ENCODE results near the gene ZBTB38. TPM values are rescaled to one million over a fixed set of nuclear protein-coding genes. Genes with fewer than 3 reads are reported as not detected.
A peak's percentile ranks its signal among the peaks of the same experiment; 100 is the strongest.

The ZBTB38 gene
- polyA plus RNA-seq, 1 donor: 16.7 TPM

GRCh38 chr3:141338881-141339280, 29.4 kb upstream of the ZBTB38 start:
- DNase-seq (ENCODE audit: low read depth): no peak

- DNase-seq (ENCODE audit: low read depth): no peak
Observed at GRCh38 chr3:141341536-141341935, 26.8 kb upstream of the ZBTB38 start.

GRCh38 chr3:141342386-141342785, 25.9 kb upstream of the ZBTB38 start:
- no peak for DNase-seq (ENCODE audit: low read depth)

GRCh38 chr3:141343077-141343476, 25.2 kb upstream of the ZBTB38 start:
- no peak for DNase-seq (ENCODE audit: low read depth)

- DNase-seq (ENCODE audit: low read depth): no peak
Observed at GRCh38 chr3:141343865-141344271, 24.4 kb upstream of the ZBTB38 start.

GRCh38 chr3:141345528-141345927, 22.8 kb upstream of the ZBTB38 start:
- no peak for DNase-seq (ENCODE audit: low read depth)

DNA sequence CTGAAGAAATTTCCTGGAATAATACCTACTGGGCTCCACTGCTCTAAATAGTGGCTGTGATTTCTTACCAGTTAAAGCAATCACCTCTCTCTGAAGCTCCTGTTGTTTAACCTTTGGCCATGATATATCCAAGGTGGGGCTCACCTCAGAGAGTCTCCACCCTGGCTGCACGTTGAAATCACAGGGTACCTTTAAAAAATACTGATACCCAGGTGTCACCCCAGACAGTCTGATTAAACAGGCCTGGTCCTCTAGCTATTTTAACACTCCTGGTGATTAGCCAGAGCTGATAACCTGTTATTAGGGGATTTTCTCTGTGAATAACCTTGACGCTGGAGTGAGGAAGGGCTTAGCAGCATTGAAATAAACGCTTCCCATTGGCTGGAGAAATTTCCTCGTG, 22.3 kb upstream of the ZBTB38 start:
- DNase-seq (ENCODE audit: low read depth): no peak

DNA sequence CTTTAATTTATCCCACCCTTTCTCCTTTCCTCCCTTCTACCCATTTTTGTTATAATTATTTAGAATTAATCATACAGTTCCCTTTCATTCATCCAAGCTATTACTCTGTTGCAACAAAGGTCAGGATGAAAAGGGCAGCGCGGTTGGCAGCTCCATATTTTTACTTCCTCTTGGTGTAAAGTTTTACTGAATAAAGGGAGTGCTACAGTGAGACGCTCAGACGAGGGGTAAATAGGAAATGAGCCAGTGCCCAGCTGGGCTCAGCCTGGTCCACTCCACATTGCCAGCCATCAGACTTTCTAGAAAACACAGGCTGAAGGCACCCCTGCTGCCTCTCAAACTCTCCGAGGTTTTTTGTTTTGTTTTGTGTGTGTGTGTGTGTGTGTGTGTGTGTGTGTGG, 21.9 kb upstream of the ZBTB38 start:
- DNase-seq (ENCODE audit: low read depth): no peak

DNA sequence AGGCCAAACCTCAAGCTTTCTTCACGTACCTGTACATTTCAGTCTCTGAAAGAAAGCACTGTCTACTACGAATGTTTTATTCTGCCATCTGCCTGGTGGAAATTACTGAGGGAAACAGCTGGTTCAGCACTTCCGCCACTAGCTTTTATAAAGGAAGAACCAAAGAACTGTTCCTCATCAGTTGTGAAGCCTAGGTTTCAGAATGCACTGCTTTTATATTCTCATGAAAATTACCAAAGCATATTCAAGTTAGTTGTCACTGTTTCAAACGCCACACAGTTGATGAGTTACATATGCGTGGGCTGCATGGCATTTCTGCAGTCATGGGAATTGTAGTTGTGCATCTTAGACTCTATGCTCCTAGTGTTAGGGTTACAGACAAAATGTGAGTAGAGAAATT, 21.5 kb upstream of the ZBTB38 start:
- DNase-seq (ENCODE audit: low read depth): no peak

DNA sequence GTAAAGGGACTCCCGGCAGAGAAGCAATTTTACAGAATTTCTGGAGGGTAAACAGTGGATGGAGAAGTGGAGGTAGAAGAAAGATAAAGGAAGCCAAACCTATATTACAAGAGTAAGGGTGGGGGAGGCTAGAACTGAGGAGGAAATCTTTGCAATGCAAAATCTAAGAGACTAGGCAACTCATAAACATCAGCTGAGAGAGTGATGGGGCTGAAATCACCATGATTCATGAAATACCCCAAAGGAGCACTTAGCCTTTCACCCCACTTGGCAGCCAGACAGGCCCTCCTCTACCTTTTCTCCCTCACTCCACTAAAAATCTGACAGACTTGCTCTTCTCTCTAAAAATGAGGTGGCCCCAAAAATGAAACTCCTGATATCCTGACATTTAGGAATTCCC, 19.5 kb upstream of the ZBTB38 start:
- DNase-seq (ENCODE audit: low read depth): no peak

DNA sequence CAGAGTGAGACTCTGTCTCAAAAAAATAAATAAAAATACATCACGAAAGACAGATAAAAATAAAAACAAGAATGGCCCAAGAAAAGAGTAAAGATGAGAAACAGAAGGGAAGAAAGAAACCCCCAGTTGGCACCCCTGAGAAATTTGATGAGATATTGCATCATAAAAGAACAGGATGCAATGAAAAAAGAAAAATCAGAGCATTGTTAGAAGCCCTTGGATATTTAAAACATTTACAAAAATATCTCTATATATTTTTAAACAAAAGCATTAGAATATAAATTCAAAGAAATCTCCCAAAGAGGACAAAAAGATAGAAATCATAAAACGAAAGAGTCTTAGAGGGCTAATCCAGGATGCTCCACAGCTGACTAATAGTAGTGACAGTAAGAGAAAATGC, 18.6 kb upstream of the ZBTB38 start:
- no peak for DNase-seq (ENCODE audit: low read depth)

GRCh38 chr3:141350666-141351065, 17.6 kb upstream of the ZBTB38 start:
- no peak for DNase-seq (ENCODE audit: low read depth)

DNA sequence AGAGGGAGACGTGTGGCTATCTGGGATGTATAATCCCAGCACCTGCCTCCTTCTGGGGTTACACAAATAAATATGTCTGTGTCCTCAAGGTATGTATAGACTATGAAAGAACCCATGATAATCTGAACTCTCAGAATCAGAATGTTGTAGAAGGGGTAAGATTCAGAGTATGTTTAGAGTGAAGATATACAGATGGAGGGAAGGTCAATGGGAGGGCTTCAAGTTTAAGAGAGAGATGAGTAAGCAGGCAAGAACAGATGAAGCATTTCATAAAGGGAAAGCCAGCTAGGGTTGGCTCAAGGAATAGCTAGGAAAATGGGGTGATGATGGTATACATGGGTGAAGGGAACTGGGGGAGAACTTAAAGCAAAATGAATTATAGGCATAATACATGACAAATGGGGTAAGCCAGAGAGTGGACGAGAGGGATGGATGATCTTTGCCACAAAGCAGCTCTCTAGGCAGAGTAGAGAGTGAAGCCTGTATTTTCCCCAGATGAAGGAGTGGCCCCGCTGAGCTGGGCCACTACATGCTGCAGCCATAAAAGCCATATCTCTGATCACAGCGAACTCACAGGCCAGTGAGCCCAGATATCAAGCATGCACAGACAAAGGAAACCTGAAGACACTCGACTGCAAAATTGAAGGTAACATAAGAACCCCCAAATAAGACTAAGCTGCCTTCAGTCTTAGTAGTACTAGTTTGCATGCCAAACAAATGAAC, 15.9 kb upstream of the ZBTB38 start:
- DNase-seq (ENCODE audit: low read depth): no peak

GRCh38 chr3:141353652-141354495, 14.4 kb upstream of the ZBTB38 start:
- DNase-seq (ENCODE audit: low read depth): no peak

DNA sequence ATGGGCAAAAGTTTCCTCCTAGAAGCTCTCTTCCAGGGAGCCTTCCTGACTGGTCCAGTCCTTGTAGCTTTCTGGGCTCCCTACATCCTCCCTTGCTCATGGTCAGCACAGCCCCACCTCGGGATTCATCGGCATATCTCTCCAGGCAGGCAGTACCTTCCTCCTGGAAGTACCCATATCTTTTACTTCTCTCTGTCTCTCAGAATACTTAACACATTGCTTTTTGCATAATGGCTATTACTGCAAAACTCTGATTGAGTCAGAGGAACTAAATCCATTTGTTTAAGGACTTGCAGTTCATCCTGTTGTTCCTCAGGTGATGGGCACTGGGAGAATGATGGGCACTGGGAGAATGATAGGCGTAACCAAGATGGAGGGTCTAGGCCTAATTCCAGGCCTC, 13.8 kb upstream of the ZBTB38 start:
- no peak for DNase-seq (ENCODE audit: low read depth)

- no peak for DNase-seq (ENCODE audit: low read depth)
Observed at GRCh38 chr3:141355242-141355641, 13.1 kb upstream of the ZBTB38 start.

- no peak for DNase-seq (ENCODE audit: low read depth)
Observed at GRCh38 chr3:141356046-141356445, 12.3 kb upstream of the ZBTB38 start.

DNA sequence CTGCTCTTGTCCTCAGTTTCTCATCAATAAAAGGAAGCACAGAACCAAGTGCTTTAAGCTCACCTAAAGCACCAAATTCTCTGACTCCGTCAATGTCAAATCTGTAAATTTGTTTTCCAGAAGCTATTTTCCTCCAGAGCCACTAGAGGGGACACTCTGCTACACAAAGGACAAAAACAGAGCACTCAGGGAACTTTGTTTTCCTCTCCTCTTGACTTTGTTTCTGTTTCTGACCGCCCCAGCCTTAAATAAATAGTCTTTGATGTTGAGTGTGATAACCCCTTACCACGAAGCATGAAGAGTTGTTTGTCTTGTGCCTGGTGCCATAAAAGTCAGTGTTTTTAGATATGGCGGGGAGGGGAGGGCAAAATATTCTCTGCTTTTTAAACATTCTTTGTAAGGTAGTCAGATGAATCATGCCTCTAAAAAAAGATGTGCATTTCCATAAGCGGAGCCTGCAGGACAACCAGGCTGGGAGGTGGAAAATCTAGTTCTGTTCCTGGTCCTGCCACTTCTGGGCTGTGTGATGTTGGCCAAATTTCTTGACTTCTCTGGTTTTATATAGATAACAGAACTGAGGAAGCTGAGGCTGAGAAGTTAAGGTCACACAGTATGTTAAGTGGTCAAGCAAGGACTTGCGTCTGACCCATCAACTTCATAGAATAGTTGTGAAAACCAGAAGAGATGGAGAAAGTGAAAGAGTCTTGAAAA, 7.3 kb upstream of the ZBTB38 start:
- peak; percentile 50 for DNase-seq (ENCODE audit: low read depth)

- no peak for DNase-seq (ENCODE audit: low read depth)
Observed at GRCh38 chr3:141362736-141363135, 5.6 kb upstream of the ZBTB38 start.

DNA sequence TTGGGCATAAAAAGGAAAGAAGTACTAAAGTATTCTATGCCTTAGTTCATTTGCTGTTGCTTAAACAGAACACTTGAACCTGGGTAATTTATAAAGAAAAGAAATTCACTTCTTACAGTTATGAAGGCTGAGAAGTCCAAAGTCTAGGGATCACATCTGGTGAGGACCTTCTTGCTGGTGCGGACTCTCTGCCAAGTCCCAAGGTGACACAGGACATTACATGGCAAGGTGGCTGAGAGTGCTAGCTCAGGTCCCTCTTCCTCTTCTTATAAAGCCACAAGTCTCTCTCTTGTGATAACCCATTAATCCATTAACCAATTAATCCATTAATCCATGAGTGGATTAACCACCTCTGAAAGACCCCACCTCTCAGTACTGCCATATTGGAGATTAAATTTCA, 3.1 kb upstream of the ZBTB38 start:
- DNase-seq (ENCODE audit: low read depth): no peak

DNA sequence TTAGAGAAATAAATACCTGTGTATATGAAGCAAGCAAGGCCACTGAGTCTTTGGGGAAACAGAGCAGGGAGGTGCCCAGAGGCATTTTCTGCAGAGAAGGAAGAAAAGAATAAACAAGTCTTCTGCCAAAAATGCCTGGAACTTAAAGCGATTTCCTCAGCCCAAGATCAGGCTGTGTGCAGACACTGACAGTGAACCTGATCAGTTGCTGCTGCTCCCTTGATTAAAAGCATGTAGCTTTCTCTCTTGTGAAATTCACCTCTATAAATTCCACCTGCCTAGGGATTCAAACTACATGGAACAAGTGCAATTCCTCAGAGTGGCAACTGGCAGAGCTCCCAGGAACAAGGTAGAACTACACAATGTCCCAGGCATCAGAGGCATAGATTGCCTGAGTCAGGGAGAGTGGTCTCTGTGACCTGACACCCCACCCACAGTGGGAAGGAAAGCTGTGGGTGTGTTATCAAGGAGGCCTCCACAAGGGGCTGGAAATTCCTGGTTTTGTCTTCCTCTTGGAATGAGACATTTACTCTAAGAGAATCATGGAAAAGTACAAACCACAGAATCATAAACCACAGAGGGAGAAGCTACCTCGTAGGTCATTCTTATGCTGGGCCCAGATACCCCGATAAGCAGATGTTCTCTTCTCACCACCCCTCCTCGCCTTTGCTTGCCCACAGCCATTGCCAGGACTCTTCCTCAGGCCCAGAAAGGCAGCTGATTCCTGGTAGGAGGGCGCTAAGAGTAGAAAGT, 1.8 kb upstream of the ZBTB38 start:
- no peak for DNase-seq (ENCODE audit: low read depth)

All from forelimb muscle (tissue), 1 donor.